Osteoblast (primary cell): Measurements from ENCODE around the gene PEX19. TPM values are rescaled to one million over a fixed set of nuclear protein-coding genes. Genes with fewer than 3 reads are reported as not detected.

Source experiments
- DNase-seq: peaks from one replicate; pipeline ENCODE4 v3.0.0; 2011; ENCODE audit warnings: low spot score, mixed read lengths; ENCODE audit not compliant: insufficient read length; ENCODE audit errors: missing footprints
- H2AFZ ChIP-seq: 2 replicates; pipeline ENCODE4 v1.6.0; 2011; ENCODE audit warnings: mild to moderate bottlenecking, low read length
- H3K27ac ChIP-seq: 2 replicates; pipeline ENCODE4 v1.5.1; 2011; ENCODE audit warnings: mild to moderate bottlenecking, low read depth, low read length, moderate library complexity
- H3K27me3 ChIP-seq: 2 replicates; pipeline ENCODE4 v1.6.0; 2012; ENCODE audit warnings: mild to moderate bottlenecking, control low read depth, inconsistent platforms, low read length, moderate library complexity; ENCODE audit not compliant: insufficient read depth
- H3K36me3 ChIP-seq: 2 replicates; pipeline ENCODE4 v1.5.1; 2011; ENCODE audit warnings: mild to moderate bottlenecking, low read length, control low read depth, moderate library complexity; ENCODE audit not compliant: insufficient read depth
- H3K4me1 ChIP-seq: 2 replicates; pipeline ENCODE4 v1.5.1; 2011; ENCODE audit warnings: mild to moderate bottlenecking, low read length, control low read depth, moderate library complexity; ENCODE audit not compliant: insufficient read depth
- H3K4me2 ChIP-seq: 2 replicates; pipeline ENCODE4 v1.6.0; 2011; ENCODE audit warnings: mild to moderate bottlenecking, low read length; ENCODE audit not compliant: insufficient read depth
- H3K4me3 ChIP-seq: fragments of 200-600 bp; sonication (generic); 3 replicates; pipeline ENCODE4 v1.5.1; 2012; ENCODE audit warnings: mild to moderate bottlenecking, low read length, inconsistent platforms; ENCODE audit not compliant: insufficient read depth
- H3K79me2 ChIP-seq: 2 replicates; pipeline ENCODE4 v1.6.0; 2012; ENCODE audit warnings: mild to moderate bottlenecking, low read length, control low read depth, inconsistent platforms; ENCODE audit not compliant: insufficient read depth
- H3K9me3 ChIP-seq: 2 replicates; pipeline ENCODE4 v1.5.1; 2011; ENCODE audit warnings: low read depth, low read length, control low read depth
- H4K20me1 ChIP-seq: 2 replicates; pipeline ENCODE4 v1.6.0; 2012; ENCODE audit warnings: mild to moderate bottlenecking, low read length, control low read depth; ENCODE audit not compliant: insufficient read depth
- CTCF ChIP-seq: IDR thresholded peaks from 2 replicates; pipeline ENCODE4 v1.5.1; 2011; ENCODE audit warnings: mild to moderate bottlenecking, low read depth, low read length, moderate library complexity; ENCODE audit errors: extremely low read depth
- total RNA-seq: library from RNA; depleted of rRNA; stranded (reverse); fragments of >200 nt; gene quantifications from 2 replicates; pipeline ENCODE4 v1.2.3, GENCODE V29; 2012

The PEX19 gene
- total RNA-seq, 1 donor: 38.0 TPM

- H3K27me3 ChIP-seq: no peaks in the 10 kb centered on the region
- peaks cover 91% of the 10 kb centered on the region for H3K36me3 ChIP-seq
- no peak for TF ChIP-seq CTCF
- peaks cover 23% of the 10 kb centered on the region for H4K20me1 ChIP-seq
- no peak overlapping the region for H3K4me3 ChIP-seq
- H3K4me2 ChIP-seq: peak overlapping the region; percentile 29
- H3K9me3 ChIP-seq: no peaks in the 10 kb centered on the region
- H3K79me2 ChIP-seq: peaks cover 37% of the 10 kb centered on the region
- DNase-seq: no peak
- H2AFZ ChIP-seq: no peak overlapping the region
- peaks cover 19% of the 10 kb centered on the region for H3K4me1 ChIP-seq
- H3K27ac ChIP-seq: peak overlapping the region; percentile 91
These were observed 24.6 kb upstream of the PEX19 start for GRCh38 chr1:160309571-160309970.

GRCh38 chr1:160309185-160309557 lies 24.2 kb upstream of the PEX19 start:
- no peaks in the 10 kb centered on the region for H3K27me3 ChIP-seq
- no peaks in the 10 kb centered on the region for H3K9me3 ChIP-seq
- no peak overlapping the region for H3K4me3 ChIP-seq
- DNase-seq: peak; percentile 64
- peak overlapping the region; percentile 91 for H3K27ac ChIP-seq
- H3K79me2 ChIP-seq: peaks cover 36% of the 10 kb centered on the region
- peaks cover 91% of the 10 kb centered on the region for H3K36me3 ChIP-seq
- peaks cover 23% of the 10 kb centered on the region for H4K20me1 ChIP-seq
- H2AFZ ChIP-seq: no peak overlapping the region
- H3K4me1 ChIP-seq: peaks cover 19% of the 10 kb centered on the region
- peak overlapping the region; percentile 29 for H3K4me2 ChIP-seq
- no peak for TF ChIP-seq CTCF

- no peak overlapping the region for H3K4me3 ChIP-seq
- peaks cover 19% of the 10 kb centered on the region for H3K4me1 ChIP-seq
- peaks cover 21% of the 10 kb centered on the region for H4K20me1 ChIP-seq
- no peaks in the 10 kb centered on the region for H3K27me3 ChIP-seq
- no peak overlapping the region for H2AFZ ChIP-seq
- H3K4me2 ChIP-seq: peak overlapping the region; percentile 29
- H3K79me2 ChIP-seq: peaks cover 34% of the 10 kb centered on the region
- no peaks in the 10 kb centered on the region for H3K9me3 ChIP-seq
- peaks cover 91% of the 10 kb centered on the region for H3K36me3 ChIP-seq
- peak overlapping the region; percentile 91 for H3K27ac ChIP-seq
- no peak for TF ChIP-seq CTCF
- DNase-seq: no peak
These were observed 23.7 kb upstream of the PEX19 start for GRCh38 chr1:160308451-160309184.

- no peaks in the 10 kb centered on the region for H3K27me3 ChIP-seq
- TF ChIP-seq CTCF: no peak
- peaks cover 90% of the 10 kb centered on the region for H3K36me3 ChIP-seq
- H3K4me3 ChIP-seq: no peak overlapping the region
- peaks cover 19% of the 10 kb centered on the region for H3K4me1 ChIP-seq
- peaks cover 43% of the 10 kb centered on the region for H3K79me2 ChIP-seq
- peak overlapping the region; percentile 39 for H3K27ac ChIP-seq
- no peak for DNase-seq
- no peaks in the 10 kb centered on the region for H3K9me3 ChIP-seq
- H4K20me1 ChIP-seq: peaks cover 21% of the 10 kb centered on the region
- H2AFZ ChIP-seq: no peak overlapping the region
- no peak overlapping the region for H3K4me2 ChIP-seq
These were observed 22.3 kb upstream of the PEX19 start for GRCh38 chr1:160307118-160307791.
